AG09319 (cell line): ENCODE measurements around the gene TRABD2B.
A peak's percentile ranks its signal among the peaks of the same experiment; 100 is the strongest.

Experiments
- DNase-seq: peaks from one replicate; pipeline ENCODE4 v3.0.0-alpha.2; 2010; ENCODE audit warnings: low read depth; ENCODE audit errors: extremely low read depth
- TF ChIP-seq, protein P1 (sequence below): IDR thresholded peaks from 2 replicates; pipeline ENCODE4 v1.5.1; 2011; ENCODE audit warnings: low read depth, mild to moderate bottlenecking, inconsistent platforms, low read length, moderate library complexity

TRABD2B gene

GRCh38 chr1:47738560-47739182 lies 258.5 kb downstream of the TRABD2B start:
- no peak for DNase-seq
- TF ChIP-seq, protein P1, sequence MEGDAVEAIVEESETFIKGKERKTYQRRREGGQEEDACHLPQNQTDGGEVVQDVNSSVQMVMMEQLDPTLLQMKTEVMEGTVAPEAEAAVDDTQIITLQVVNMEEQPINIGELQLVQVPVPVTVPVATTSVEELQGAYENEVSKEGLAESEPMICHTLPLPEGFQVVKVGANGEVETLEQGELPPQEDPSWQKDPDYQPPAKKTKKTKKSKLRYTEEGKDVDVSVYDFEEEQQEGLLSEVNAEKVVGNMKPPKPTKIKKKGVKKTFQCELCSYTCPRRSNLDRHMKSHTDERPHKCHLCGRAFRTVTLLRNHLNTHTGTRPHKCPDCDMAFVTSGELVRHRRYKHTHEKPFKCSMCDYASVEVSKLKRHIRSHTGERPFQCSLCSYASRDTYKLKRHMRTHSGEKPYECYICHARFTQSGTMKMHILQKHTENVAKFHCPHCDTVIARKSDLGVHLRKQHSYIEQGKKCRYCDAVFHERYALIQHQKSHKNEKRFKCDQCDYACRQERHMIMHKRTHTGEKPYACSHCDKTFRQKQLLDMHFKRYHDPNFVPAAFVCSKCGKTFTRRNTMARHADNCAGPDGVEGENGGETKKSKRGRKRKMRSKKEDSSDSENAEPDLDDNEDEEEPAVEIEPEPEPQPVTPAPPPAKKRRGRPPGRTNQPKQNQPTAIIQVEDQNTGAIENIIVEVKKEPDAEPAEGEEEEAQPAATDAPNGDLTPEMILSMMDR: peak; percentile 80

- DNase-seq: no peak
- TF ChIP-seq, protein P1: no peak
These were observed 264.7 kb downstream of the TRABD2B start for GRCh38 chr1:47732489-47732888.

DNA sequence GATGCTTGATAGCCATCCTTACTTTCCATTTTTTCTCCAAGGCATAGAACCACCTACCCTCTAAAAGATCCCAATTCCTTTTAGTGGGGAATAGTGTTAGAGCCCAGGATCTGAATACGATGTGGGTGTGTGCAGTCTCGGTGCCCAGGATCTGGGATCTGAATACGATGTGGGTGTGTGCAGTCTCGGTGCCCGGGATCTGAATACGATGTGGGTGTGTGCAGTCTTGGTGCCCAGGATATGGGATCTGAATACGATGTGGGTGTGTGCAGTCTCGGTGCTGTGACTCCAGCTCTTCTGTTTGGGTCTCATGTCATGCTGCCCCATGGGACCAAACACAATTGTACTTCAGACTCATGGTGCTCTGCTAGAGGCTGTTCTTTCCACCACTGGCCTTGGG lies 265.5 kb downstream of the TRABD2B start:
- DNase-seq: no peak
- TF ChIP-seq, protein P1: no peak

DNA sequence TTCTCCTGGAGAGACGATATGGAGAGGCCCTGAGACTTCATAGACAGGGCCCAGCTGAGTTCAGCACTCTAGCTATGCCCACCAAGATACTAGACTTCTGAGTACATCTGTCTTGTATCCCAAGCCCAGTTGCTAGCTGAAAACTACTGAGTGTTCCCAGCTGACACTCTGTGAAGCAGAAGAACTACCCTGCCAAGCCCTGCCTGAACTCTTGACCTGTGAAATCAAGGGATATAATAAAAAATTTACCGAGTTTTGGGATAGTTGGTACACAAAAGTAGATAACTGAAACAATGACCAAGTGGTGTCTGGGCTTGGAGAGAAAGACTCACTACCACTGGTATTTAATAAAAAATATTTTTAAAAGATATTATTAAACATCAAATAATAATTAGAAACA lies 267.5 kb downstream of the TRABD2B start:
- TF ChIP-seq, protein P1: no peak
- DNase-seq: no peak

- TF ChIP-seq, protein P1: no peak
These were observed 269.5 kb downstream of the TRABD2B start for GRCh38 chr1:47727697-47728085.

GRCh38 chr1:47727051-47727696 lies 270.0 kb downstream of the TRABD2B start:
- DNase-seq: no peak
- TF ChIP-seq, protein P1: no peak

More at GRCh38 chr1:47727697-47728085, 269.5 kb downstream of the TRABD2B start:
- DNase-seq: no peak

DNA sequence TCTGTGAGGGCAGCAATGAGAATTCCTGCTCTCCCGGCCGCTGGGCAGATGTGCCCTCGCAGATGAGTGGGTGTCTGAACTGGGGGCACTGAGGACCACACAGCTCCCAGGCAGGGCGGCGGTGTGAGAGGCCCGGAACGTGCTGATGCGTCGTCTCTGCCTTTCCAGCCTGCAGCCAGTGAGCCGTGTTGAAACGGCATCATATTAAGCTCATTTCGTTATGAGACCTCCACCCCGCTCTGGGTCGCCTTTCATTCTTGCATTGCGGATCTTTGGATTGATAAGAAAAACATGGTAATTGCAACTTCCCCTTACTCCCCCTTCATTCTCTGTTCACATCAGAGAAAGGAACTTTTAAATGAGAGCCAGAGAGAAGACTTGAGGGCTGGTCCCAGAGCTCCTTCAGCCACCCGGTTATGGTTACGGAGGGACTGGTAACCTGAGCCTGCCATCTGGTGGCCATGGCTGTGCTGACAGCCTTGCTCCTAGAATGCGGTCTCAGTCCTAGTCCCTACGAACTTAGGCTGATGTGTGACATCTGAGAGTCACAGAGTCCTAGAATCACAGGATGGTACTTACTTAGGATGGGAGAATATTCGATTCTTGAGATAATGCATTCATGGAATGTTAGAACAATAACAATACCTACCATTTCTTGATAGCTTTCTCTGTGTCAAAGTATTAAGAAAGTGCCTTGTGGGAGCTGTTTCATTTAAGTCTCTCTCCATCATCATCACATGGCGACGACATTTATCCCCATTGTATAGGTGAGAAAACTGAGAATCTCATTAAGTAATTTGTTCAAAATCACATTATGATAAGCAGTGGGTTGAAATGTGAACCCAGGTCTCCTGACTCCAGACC lies 271.0 kb downstream of the TRABD2B start:
- DNase-seq: peak; percentile 36
- TF ChIP-seq, protein P1: peak; percentile 95
